B cell (primary cell): ENCODE data around the gene GNB2. TPM values are rescaled to one million over a fixed set of nuclear protein-coding genes. Genes with fewer than 3 reads are reported as not detected.
A peak's percentile ranks its signal among the peaks of the same experiment; 100 is the strongest.

ENCODE experiments used
- ATAC-seq: fragments of 200-7000 bp; cut with Tn5 transposase; one replicate; pipeline ENCODE4 v1.10.0; 2021; ENCODE audit warnings: low read depth, mild to moderate bottlenecking, moderate number of reproducible peaks, moderate library complexity
- CTCF ChIA-PET: fragments of 350-600 bp; sonication (Branson Sonifier 250); formaldehyde crosslinking; loops from one replicate; lab custom pipeline; 2021; ENCODE audit warnings: antibody characterized with exemption, inconsistent platforms; lab: Charles Lee
- POLR2A ChIA-PET: fragments of 350-600 bp; sonication (Branson Sonifier 250); formaldehyde crosslinking; loops from one replicate; lab custom pipeline; 2021; ENCODE audit warnings: antibody characterized with exemption; lab: Charles Lee
- DNase-seq: peaks from one replicate; pipeline ENCODE4 v3.0.0; 2013
- H2AFZ ChIP-seq: 2 replicates; pipeline ENCODE4 v1.6.1; 2012; ENCODE audit warnings: mild to moderate bottlenecking, low read depth, low read length; ENCODE audit not compliant: insufficient read depth, poor library complexity, severe bottlenecking
- H3K27ac ChIP-seq, 2 donors: 1 replicate in 1 of 2; 2 replicates in 1 of 2; pipeline ENCODE4 v1.5.1; 2012 to 2013; ENCODE audit warnings: low read length in 2 of 2, mild to moderate bottlenecking in 2 of 2, moderate library complexity in 1 of 2
- H3K27me3 ChIP-seq, 4 experiments: fragments of 200-600 bp in 1 of 4; sonication (generic) in 1 of 4; replicated peaks in 1 of 4; 1 replicate in 2 of 4; 2 replicates in 2 of 4; pipeline versions ENCODE4 v1.6.1 to v1.7.0; 2013 to 2016; ENCODE audit warnings: low read length in 3 of 4, mild to moderate bottlenecking in 2 of 4, mixed read lengths in 1 of 4, moderate library complexity in 1 of 4; ENCODE audit not compliant: insufficient read depth in 4 of 4, control insufficient read depth in 3 of 4; ENCODE audit errors: control extremely low read depth in 1 of 4
- H3K36me3 ChIP-seq, 2 experiments: replicated peaks in 1 of 2; 1 replicate in 1 of 2; 2 replicates in 1 of 2; pipeline versions ENCODE4 v1.6.1 to v1.7.1; 2013; ENCODE audit warnings: low read length in 1 of 2; ENCODE audit not compliant: insufficient read depth in 2 of 2, control insufficient read depth in 1 of 2; ENCODE audit errors: control extremely low read depth in 1 of 2, extremely low read depth in 1 of 2
- H3K4me1 ChIP-seq, 2 donors: fragments of 200-600 bp in 1 of 2; sonication (generic) in 1 of 2; 1 replicate in 1 of 2; 2 replicates in 1 of 2; pipeline versions ENCODE4 v1.5.1 to v1.6.1; 2013 to 2017; ENCODE audit warnings: low read length in 2 of 2; ENCODE audit not compliant: control insufficient read depth in 2 of 2, insufficient read depth in 2 of 2
- H3K4me2 ChIP-seq: replicated peaks from 2 replicates; pipeline ENCODE3; 2012; ENCODE audit warnings: mild to moderate bottlenecking, low read depth, low read length; ENCODE audit not compliant: poor library complexity, severe bottlenecking
- H3K4me3 ChIP-seq, 5 experiments: fragments of 200-600 bp in 1 of 5; sonication (generic) in 1 of 5; 1 replicate in 3 of 5; 2 replicates in 2 of 5; pipeline versions ENCODE4 v1.5.1 to v1.7.0; 2011 to 2016; ENCODE audit warnings: low read length in 4 of 5, mild to moderate bottlenecking in 4 of 5, low read depth in 2 of 5, control low read depth in 1 of 5, moderate library complexity in 1 of 5; ENCODE audit not compliant: insufficient read depth in 1 of 5; ENCODE audit errors: control extremely low read depth in 1 of 5, extremely low read depth in 1 of 5
- H3K79me2 ChIP-seq: fragments of 200-600 bp; sonication (generic); one replicate; pipeline ENCODE4 v1.6.0; 2016; ENCODE audit warnings: low read length; ENCODE audit not compliant: control insufficient read depth, insufficient read depth
- H3K9ac ChIP-seq: fragments of 200-600 bp; sonication (generic); 2 replicates; pipeline ENCODE4 v1.6.1; 2017; ENCODE audit warnings: mild to moderate bottlenecking, low read length, moderate library complexity
- H3K9me3 ChIP-seq, 3 donors: one replicate each; pipeline versions ENCODE4 v1.6.1 to v1.7.1; 2013; ENCODE audit warnings: low read length in 2 of 3; ENCODE audit not compliant: control insufficient read depth in 2 of 3, insufficient read depth in 1 of 3; ENCODE audit errors: control extremely low read depth in 1 of 3
- H4K20me1 ChIP-seq: 2 replicates; pipeline ENCODE4 v1.6.0; 2012; ENCODE audit warnings: mild to moderate bottlenecking, low read length; ENCODE audit not compliant: insufficient read depth, control insufficient read depth, poor library complexity, severe bottlenecking
- H3K27ac Mint-ChIP-seq: one replicate; pipeline ENCODE4 v1.8.0; 2021; ENCODE audit warnings: mixed read lengths
- H3K27me3 Mint-ChIP-seq: one replicate; pipeline ENCODE4 v1.8.0; 2021; ENCODE audit warnings: mixed read lengths
- H3K4me1 Mint-ChIP-seq: one replicate; pipeline ENCODE4 v1.8.0; 2021; ENCODE audit warnings: mixed read lengths
- H3K4me3 Mint-ChIP-seq: one replicate; pipeline ENCODE4 v1.8.0; 2021; ENCODE audit warnings: mixed read lengths
- H3K9me3 Mint-ChIP-seq: one replicate; pipeline ENCODE4 v1.8.0; 2022; ENCODE audit warnings: mixed read lengths; ENCODE audit not compliant: insufficient read depth
- EZH2 ChIP-seq: IDR thresholded peaks from 2 replicates; pipeline ENCODE4 v1.6.1; 2012; ENCODE audit warnings: borderline replicate concordance, low read depth, mild to moderate bottlenecking, moderate library complexity, low read length; ENCODE audit not compliant: insufficient read depth, poor library complexity, severe bottlenecking
- WGBS: methylation state at CpG from one replicate; pipeline ENCODE4 v1.1.5; 2013; ENCODE audit warnings: missing lambda C conversion rate; ENCODE audit not compliant: insufficient coverage; 5-methylcytosine and 5-hydroxymethylcytosine counted together
- intact Hi-C: fragments of 100-400 bp; cut with micrococcal nuclease; formaldehyde crosslinking; loops from one replicate; pipeline ENCODE4 v1.10.0; 2022
- polyA plus RNA-seq: library from polyadenylated mRNA; depleted of rRNA; stranded (reverse); fragments of >200 nt; gene quantifications from 2 replicates; pipeline ENCODE4 v1.2.3, GENCODE V29; 2012
- total RNA-seq, 2 donors: library from RNA; stranded (reverse); fragments of 120-200 nt in 1 of 2; gene quantifications; 1 replicate in 1 of 2; 2 replicates in 1 of 2; pipeline versions ENCODE4 v1.2.3 to v1.2.4, GENCODE V29; 2013 to 2022
- TF ChIP-seq, protein P1 (sequence below): fragments of 200-600 bp; IDR thresholded peaks from one replicate; pipeline ENCODE4 v1.8.0; 2022; ENCODE audit warnings: antibody characterized with exemption, mild to moderate bottlenecking

The GNB2 gene
- total and polyA plus RNA-seq, 2 donors (not counting 1 experiment from before 2014, with no cell fraction given): 127 to 221 TPM

DNA sequence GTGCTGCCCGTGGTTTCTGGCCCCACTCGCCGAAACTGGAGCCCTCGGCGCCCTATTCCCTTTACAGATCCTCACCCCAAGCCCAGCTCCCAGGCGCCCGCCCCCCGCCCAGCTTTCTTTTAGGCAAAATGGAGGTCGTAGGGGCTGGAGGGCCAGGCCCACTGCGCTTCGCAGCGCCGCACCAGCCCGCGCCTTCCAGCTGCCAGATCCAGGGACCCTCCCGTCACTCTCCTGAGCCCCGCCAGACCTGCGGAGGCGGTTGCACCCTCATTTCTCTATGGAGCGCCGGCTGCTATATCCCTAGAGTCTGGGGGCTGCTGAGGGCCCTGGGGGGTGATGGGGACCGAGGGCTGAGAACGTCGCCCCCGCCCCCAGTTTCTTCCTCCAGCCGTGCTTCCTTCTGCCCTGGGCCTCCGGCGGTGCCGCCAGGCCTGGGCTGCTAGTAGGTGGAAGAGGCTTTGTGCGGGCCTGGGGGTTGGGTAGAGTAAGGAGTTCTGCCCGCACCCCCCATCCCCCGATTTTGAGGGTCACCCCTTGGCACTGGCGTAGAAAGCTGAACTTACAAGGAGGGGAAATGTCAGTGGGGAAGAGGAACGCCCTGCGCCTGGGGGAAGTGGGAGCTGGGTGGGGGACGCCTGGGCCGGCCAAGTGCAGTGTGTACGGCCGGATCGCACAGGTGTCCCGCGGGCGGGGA is 1.0 kb downstream of the GNB2 start:
- Mint-ChIP-seq H3K27me3 (no peaks in the 10 kb centered on the region), H3K9me3 (no peaks in the 10 kb centered on the region), H3K4me1 (peaks cover 8% of the 10 kb centered on the region), H3K27ac (peak overlapping the region; percentile 97), H3K4me3 (peak overlapping the region; percentile 96)
- Histone ChIP-seq H3K4me1 (peaks cover 0 to 6% of the 10 kb centered on the region in 2 donors), H3K4me3 (peak overlapping the region; percentile 50 to 99 (median 98)), H4K20me1 (peaks cover 38% of the 10 kb centered on the region), H3K36me3 (peaks cover 0 to 32% of the 10 kb centered on the region in 2 experiments), H3K79me2 (peaks cover 12% of the 10 kb centered on the region), H3K9me3 (no peaks in the 10 kb centered on the region), H3K27me3 (no peaks in the 10 kb centered on the region), H3K27ac (peak overlapping the region; percentile 78 to 97), H3K9ac (peak overlapping the region; percentile 97), H3K4me2 (peak overlapping the region; percentile 85), H2AFZ (peak overlapping the region; percentile 79)
- ChIA-PET CTCF (interaction anchor here (1.0 to 4.7 kb wide), 3 partner anchors 16 to 88 kb away, joined by 4 to 53 read pairs (median 14); partner anchors contain the start of genes FBXO24, LRCH4 and POP7), POLR2A (interaction anchor here (1.0 to 2.7 kb wide), 6 partner anchors 20 to 196 kb away, joined by 3 to 16 read pairs (median 4); partner anchors contain the start of genes SLC12A9 and TSC22D4)
- DNase-seq (peak; percentile 71), ATAC-seq (no peak)
- intact Hi-C loops: loop anchor here (2.0 to 10.0 kb wide), 2 partner anchors 246 to 590 kb away; partner anchors contain the start of genes COPS6, MEPCE, ZCWPW1 and ZNF3
- 0% methylated on average over 31 of the region's 43 CpGs for WGBS
- TF ChIP-seq EZH2: no peak
- TF ChIP-seq, protein P1, sequence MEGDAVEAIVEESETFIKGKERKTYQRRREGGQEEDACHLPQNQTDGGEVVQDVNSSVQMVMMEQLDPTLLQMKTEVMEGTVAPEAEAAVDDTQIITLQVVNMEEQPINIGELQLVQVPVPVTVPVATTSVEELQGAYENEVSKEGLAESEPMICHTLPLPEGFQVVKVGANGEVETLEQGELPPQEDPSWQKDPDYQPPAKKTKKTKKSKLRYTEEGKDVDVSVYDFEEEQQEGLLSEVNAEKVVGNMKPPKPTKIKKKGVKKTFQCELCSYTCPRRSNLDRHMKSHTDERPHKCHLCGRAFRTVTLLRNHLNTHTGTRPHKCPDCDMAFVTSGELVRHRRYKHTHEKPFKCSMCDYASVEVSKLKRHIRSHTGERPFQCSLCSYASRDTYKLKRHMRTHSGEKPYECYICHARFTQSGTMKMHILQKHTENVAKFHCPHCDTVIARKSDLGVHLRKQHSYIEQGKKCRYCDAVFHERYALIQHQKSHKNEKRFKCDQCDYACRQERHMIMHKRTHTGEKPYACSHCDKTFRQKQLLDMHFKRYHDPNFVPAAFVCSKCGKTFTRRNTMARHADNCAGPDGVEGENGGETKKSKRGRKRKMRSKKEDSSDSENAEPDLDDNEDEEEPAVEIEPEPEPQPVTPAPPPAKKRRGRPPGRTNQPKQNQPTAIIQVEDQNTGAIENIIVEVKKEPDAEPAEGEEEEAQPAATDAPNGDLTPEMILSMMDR: no peak

DNA sequence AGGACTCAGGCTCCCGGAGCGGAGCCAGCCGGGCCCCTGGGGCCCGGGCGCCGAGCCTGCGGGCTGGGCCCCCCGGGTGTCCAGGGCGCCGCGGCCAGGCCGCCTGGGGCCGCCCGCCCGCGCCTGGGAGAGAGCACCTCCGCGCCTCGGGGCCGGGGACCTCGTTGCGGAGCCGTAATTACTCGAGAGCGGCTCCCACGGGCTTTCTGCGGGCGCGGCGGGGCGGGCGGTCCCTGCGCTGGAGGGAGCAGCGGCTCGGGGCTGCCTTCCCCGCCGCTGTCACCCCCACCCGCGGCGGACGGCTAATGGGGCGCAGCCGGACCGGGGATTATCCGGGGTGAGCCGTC is 1.5 kb downstream of the GNB2 start:
- POLR2A ChIA-PET: interaction anchor here (0.8 to 2.7 kb wide), 8 partner anchors 14 to 196 kb away, joined by 3 to 16 read pairs (median 4); partner anchors contain the start of genes SLC12A9 and TSC22D4
- no peak for DNase-seq

More for the DNA sequence above, 1.5 kb downstream of the GNB2 start:
- peak; percentile 0 for ATAC-seq
- H4K20me1 ChIP-seq: peaks cover 41% of the 10 kb centered on the region
- no peak overlapping the region for H2AFZ ChIP-seq
- H3K9ac ChIP-seq: peak overlapping the region; percentile 97
- H3K4me3 ChIP-seq: peak overlapping the region; percentile 50 to 99 (median 98)
- peaks cover 0 to 37% of the 10 kb centered on the region in 2 experiments for H3K36me3 ChIP-seq
- intact Hi-C loops: loop anchor here (2.0 to 10.0 kb wide), 2 partner anchors 246 to 590 kb away; partner anchors contain the start of genes COPS6, MEPCE, ZCWPW1 and ZNF3
- CTCF ChIA-PET: interaction anchor here (1.0 to 4.7 kb wide), 3 partner anchors 15 to 89 kb away, joined by 4 to 53 read pairs (median 14); partner anchors contain the start of genes FBXO24, LRCH4 and POP7
- peaks cover 8% of the 10 kb centered on the region for H3K4me1 Mint-ChIP-seq
- H3K27me3 ChIP-seq: no peaks in the 10 kb centered on the region
- peak overlapping the region; percentile 96 for H3K4me3 Mint-ChIP-seq
- peak overlapping the region; percentile 78 to 97 for H3K27ac ChIP-seq
- H3K9me3 Mint-ChIP-seq: no peaks in the 10 kb centered on the region
- H3K9me3 ChIP-seq: no peaks in the 10 kb centered on the region
- H3K79me2 ChIP-seq: peaks cover 12% of the 10 kb centered on the region
- peaks cover 0 to 6% of the 10 kb centered on the region in 2 donors for H3K4me1 ChIP-seq
- WGBS: 0% methylated on average over 41 of the region's 46 CpGs
- TF ChIP-seq, protein P1: no peak
- no peak for TF ChIP-seq EZH2
- no peaks in the 10 kb centered on the region for H3K27me3 Mint-ChIP-seq
- H3K27ac Mint-ChIP-seq: peak overlapping the region; percentile 97
- peak overlapping the region; percentile 85 for H3K4me2 ChIP-seq
